ENCODE results near the gene IYD.

- TF ChIP-seq CTCF (IDR thresholded peaks at IDR 0.05) = no peak
- TF ChIP-seq ZFX (IDR thresholded peaks at IDR 0.05; ENCODE audit: borderline replicate concordance) = no peak
These were observed 5.1 kb upstream of the IYD start for GRCh38 chr6:150363733-150364132.
